HT-29 (cell line): ENCODE data around the gene SLC12A3. TPM values are rescaled to one million over a fixed set of nuclear protein-coding genes. Genes with fewer than 3 reads are reported as not detected.

ENCODE experiments used
- DNase-seq: peaks from one replicate; pipeline ENCODE4 v3.0.0-alpha.2; 2015; ENCODE audit warnings: low spot score
- total RNA-seq: library from RNA; depleted of rRNA; stranded (reverse); fragments of >200 nt; shearing (Covaris generic); gene quantifications from 2 replicates; pipeline ENCODE4 v1.2.3, GENCODE V29; 2014

SLC12A3 gene
- total RNA-seq, 1 experiment from 2014 or later = not detected

DNA sequence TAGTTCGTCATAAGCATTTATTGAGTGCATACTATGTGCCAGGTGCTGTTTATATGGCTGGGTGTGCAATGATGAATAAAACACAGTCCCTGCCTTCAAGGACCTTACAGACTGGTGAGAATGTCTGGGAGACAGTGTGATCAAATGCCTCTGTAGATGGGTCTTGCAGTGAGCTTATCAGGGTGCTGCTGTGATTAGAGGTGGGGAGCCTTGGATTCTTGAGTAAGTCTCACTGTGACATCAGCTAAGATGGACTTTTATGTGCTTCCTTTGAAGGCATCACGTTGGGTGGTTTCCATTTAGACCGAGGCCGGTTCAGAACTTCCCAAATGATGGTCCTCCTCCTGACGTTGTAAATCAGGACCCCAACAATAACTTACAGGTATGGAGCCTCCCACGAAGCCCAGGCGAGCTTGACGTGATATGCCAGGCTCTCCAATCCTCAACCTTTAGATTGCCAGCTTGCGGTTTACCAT, 76.9 kb downstream of the SLC12A3 start:
- no peak for DNase-seq

DNA sequence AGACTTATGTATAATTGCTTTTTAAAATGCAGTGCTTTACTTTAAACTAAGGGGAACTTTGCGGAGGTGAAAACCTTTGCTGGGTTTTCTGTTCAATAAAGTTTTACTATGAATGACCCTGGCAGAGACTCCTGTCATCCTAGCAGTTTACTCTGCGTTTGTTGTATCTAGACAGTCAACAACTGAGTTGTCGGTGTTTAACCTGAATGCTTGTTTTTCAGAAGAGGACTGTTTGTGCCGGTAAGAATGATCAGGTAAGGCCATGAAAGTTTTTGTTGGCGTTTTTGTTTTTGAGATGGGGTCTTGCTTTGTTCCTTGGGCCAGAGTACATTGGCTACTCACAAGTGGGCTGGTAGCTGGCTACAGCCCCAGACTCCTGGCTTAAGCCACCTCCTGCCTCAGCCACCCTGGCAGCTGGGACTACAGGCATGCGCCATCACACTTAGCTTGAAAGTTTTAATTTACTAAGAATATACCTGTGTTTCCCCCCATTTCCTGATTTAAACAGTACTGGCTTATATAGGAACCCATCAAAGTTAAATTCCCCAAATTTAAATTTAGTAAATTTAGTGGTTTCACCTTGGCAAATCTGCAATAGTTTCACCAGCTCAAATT, 78.9 kb downstream of the SLC12A3 start:
- DNase-seq = no peak

DNA sequence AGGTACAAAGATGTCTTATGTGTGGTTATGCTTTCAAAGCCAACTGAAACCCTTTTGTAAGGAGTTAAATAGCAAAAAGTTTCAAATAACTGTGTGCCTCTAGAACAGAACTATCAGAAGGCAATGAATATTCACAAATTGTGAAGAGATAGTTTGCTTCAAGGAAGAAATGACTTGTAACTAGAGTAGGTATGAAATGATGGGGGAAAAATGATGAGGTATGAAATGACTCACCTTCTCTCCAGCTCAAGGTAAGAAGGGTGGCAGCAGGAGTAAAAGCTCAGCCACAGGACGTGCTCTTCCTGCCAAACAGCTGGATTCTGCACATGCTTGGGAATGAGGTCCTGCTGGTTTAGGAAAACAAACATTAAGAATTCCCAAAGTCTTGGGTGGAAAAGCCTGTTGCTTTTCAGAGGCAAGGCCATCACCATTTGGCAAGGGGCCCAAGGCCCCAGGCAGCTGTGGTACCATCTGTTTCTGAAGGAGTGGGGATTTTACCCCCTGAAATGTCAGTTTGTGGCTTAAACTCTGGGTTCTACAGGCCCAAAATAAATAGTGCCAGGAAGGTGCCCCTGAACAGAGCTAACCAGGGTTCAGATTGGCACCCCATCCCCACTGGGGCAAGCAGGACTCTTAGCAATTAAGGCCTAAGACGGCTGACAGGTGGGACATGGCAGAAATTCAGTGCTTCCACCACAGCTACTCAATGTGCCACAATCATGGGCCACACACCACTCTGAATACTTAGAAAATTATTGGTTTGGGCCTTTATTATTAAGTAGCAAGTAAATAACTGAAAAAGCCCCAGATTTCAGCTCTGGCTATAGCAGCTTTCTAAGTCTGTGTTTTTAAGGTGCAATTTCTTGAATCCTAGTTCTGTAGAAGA, 80.2 kb downstream of the SLC12A3 start:
- DNase-seq = no peak

DNA sequence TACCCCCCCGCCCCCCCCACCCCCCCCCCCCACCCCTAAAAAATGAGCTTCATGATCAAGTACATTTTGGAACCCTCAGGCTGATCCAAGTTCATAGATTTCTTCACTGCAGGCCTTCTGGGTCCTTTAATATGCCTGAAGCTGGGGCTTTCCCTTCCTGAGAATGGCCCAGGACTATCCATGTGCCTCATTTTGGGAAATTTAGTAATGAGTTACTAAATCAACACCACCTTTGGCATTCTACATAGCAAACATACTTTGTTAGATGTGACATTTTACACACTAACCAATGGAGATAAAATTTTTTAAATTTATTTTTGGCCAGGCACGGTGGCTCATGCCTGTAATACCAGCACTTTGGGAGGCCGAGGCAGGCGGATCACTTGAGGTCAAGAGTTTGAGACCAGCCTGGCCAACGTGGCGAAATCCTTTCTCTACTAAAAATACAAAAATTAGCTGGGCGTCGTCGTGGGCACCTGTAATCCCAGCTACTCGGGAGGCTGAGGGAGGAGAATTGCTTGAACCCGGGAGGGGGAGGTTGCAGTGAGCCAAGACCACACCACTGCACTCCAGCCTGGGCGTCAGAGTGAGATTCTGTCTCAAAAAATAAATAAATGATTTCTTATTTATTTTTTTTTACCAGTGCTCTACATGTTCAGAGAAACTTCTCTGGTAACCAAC, 81.0 kb downstream of the SLC12A3 start:
- no peak for DNase-seq

DNA sequence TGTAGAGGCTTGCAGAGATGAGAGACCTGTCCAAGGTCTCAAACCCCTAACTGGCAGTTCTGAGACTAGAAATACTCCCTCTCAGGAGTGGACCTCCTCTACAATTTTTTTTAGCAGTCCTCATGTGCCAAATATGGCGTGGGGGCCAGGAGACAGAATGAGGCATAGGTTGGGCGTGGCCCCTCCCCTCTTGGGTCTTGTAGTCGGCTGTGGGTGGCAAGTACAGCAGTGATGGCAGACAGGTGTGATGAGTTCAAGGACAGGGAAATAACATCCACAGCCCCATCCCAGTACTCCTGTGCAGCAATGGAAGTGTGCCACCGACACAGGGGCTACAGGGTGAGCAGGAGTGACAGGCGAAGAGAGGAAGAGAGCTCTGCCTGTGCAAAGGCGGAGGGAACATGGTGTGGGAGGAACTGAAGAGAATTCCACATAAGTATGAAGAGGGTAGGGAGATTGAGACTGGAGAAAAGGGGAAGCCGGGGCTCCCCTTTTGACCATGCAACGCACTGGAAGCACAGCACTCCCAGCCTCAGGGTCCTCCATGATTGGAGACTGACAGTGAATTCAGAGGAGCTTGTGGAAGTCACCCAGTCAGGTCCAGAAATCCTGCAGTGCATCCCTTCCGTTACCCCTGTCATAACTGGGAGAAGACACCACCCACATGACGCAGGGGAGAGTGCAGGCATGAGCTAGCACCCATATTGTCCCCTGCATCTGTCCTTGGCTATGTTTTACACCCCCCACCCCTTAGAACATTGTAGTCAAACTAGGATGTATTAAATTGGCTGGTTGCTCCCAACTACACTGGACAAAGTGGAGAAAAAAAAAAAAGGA, 82.0 kb downstream of the SLC12A3 start:
- DNase-seq = no peak

- no peak for DNase-seq
These were observed 82.6 kb downstream of the SLC12A3 start for GRCh38 chr16:56947604-56947995.

DNA sequence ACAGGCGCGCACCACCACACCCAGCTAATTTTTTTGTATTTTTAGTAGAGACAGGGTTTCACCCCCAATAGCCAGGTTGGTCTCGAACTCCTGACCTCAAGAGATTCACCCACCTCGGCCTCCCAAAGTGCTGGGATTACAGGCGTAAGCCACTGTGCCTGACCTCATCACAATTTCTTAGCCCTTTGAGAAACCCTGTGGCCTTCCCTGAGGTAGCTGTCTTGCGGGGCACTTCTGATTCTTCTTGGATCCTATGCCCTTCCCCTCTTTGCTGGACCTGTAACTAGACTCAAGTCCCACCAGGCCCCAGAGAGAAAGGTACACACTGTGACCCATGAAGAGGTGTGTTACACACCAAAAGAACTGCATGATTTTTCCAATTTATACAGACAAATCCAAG, 83.2 kb downstream of the SLC12A3 start:
- no peak for DNase-seq

GRCh38 chr16:56950051-56950450, 85.0 kb downstream of the SLC12A3 start:
- no peak for DNase-seq

DNA sequence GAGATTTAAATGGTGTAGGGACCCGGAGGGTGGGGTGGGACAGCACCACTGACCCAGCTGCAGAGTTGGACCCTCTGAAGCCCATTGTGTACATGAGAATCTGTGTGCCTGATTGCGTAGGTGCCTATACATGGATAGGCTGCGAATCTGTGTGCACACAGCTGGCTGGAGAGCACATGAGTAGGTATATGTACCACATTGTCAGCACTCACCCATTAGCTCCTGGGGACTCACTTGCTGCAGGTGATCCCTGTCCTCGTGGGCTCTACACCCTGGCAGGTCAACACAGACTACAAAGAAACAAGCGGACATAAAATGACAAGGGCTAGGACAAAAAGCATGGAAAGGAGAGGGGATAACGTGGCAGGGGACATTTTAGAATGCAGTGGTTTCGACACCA, 85.4 kb downstream of the SLC12A3 start:
- DNase-seq = no peak

DNA sequence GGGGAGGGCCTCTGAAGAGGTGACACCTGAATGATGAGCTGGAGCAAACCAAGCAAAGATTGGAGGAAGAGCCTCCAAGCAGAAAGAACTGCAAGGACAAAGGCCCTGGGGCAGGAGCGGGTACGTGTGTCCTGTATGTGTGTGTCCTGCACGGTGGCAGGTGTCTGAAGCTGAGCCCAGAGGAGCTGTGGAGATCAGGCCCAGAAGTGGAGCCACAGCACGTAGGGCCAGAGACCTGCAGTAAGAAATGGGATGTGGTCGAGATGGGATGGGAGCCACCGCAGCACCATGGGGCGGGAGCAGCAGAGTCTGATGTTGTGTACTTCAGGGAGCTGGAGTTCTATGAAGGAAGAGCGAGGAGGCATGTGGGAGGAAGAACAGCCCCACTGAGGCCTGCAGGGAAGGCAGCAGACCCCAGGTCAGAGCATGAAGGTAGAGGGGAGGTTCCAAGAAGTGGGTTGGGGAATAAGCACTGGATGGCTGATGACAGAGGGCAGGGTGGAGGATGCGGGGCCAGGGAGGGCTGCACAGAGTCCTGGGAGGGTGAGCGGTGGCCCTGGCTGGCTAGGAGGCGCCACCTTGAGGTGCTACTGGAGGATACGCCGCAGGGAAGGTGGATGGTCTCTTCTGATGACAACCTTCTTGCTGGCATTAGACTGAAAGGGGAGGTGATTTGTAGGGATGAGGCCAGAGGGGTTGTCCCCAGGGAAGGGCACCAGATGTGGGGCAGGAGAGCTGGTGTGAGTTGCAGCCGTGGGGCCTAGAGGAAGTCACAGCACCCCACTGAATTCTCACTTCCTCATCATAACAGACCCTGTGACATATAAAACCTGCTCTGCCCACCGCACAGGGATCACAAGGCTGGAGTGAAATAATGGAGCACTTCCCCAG, 86.1 kb downstream of the SLC12A3 start:
- DNase-seq = peak; percentile 69

DNA sequence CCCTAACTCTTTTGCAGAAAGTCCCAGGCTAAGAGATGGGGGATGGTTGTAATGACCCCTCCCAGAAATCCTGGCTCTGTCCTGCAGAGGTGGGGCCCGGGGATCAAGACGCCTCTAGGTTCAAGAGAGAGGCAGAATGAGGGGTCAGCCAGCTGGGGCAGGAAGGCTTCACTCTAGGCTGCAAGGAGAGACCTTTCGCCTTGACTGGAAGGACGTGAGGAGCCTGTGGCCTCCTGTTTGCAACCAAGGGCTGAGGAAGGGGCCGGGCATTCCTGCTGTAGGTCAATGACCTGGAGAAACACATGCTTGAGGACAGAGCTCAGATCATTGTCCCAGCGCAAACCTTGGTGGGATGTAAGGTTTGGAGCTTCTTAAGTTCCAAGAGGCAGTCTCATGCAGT, 88.0 kb downstream of the SLC12A3 start:
- no peak for DNase-seq

- DNase-seq = no peak
These were observed 91.1 kb downstream of the SLC12A3 start for GRCh38 chr16:56956076-56956475.

DNA sequence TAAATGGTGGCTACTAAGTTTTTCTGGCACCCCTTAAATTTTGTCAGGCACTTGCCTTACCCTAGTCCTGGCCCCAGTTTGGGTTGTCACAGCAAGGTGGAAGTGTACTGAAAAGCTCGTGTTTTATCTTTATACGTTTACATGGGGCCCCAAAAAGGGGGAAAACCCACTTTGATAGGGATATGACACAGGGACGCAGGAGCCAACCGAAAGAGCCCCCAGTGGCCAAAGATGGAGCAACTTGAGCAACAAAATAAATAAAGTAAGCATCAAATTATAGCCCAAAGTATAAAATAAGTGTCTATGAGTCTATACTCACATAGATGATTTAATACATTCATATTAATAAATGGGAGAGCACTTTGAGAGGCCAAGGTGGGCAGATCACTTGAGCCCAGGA, 91.7 kb downstream of the SLC12A3 start:
- DNase-seq = no peak

DNA sequence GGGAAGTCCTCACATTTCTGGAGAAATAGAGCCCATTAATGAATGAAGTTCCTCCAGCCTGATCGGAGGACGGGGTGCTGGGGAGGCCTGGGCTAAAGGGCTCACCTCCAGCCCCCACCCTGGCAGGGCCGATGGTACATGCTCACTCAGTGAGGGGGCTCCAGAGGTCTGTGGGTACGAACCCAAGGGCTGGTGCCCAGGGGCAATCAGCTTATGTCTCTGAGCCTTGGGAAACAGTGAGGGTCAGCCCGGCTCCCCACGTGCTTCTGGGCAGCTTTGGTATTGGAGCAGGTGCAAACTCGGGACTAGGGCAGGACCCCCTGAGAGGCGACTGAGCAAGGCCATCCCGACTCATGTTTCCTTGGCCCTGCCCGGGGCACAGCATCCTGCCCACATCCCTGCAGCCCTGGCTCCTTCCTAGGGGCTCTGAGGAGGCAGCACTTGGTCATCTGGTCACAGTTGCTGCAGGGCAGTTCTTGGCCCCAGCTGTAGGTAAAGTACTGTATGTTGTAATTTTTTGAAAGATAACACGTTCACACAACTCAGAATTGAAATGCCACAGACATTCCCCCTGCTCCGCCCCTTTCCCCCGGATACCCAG, 95.8 kb downstream of the SLC12A3 start:
- DNase-seq = no peak

- no peak for DNase-seq
These were observed 96.4 kb downstream of the SLC12A3 start for GRCh38 chr16:56961386-56961785.

DNA sequence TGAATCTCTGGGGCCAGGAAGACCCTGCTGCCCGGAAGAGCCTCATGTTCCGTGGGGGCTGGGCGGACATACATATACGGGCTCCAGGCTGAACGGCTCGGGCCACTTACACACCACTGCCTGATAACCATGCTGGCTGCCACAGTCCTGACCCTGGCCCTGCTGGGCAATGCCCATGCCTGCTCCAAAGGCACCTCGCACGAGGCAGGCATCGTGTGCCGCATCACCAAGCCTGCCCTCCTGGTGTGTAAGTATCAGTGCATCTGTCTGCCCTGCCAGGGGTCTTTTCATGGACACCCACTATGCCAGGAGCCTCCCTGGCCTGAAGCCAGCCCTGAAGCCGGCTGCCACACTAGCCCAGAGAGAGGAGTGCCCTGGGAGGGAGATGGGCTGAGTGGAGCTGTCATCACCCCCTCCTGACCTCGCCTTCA, 96.9 kb downstream of the SLC12A3 start, which contains the start of gene CETP:
Gene CETP (plus strand): TSS at position 100 of the 431 bp plus-strand sequence. CDS start 30 bp downstream, at position 130.
- DNase-seq = no peak

DNA sequence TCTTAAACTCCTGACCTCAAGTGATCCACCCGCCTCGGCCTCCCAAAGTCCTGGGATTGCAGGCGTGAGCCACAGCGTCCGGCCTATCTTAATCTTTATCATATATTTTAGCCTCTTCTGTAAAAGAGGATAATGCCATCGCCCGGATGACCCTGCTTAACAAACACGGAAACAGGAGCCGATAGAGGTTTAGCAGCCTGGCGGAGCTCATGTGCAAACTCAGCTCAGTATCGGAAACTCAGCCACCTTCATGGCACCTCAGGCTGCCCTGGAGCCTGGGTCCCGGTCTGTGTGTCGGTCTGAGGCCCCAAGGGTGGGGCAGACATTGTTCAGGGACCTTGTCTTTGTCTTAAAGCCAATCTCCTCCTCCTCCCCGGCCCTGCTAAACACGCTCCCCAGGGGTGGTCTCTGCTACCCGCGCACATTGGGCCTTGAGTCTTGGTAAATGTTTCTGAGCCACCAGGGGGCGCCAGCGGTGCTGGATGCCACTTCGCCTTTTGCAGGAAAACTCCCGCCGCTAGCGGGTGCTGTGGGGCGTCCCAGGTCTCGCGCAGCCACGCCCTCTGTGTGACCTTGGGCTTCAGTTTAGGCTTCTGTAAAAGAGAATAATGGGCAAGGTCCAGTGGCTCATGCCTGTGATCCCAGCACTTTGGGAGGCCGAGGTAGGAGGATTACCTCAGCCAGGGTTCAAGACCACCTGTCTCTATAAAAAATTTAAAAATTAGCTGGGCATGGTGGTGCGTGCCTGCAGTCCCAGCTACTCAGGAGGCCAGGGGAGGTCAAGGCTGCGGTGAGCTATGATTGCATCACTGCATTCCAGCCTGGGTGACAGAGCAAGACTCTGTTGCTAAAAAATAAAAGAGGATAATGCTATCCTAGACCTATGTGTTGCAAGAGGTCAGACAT, 99.5 kb downstream of the SLC12A3 start:
- peak; percentile 86 for DNase-seq
